Measurements from ENCODE around the gene SORCS2.

The SORCS2 gene

DNA sequence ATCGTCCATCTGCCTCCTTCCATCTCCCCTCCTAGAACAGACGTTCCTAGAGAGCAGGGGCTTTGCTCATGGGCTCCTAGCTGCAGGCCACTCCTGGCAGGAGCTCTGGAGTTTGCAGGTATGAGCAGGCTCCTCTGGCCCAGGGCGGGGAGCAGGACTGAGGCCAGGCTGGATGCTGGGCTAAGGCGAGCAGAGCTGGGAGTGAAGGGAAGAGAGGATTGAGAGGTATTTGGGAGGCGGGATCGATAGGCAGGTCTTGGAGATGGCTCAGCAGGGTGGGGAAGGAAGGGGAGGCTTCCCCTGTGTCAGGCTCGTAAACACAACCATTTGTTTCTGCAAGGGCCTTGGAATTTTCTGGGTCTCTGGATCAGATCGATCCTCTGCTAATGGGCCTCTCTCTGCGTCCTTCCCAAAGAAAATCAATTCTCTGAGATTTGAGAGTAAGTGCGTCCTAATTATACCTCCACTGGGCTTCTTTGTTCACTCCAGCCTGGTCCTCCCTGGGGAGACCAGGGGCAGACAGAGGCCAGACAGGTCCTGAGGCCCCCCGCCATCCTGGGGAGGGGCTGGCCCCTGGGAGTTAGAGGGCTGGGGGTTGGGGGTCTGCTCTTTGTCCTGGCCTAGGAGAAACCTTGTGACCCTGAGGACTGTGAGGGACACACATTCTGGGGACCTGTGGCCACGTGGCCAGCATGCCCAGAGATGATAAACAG, 337.2 kb downstream of the SORCS2 start:
- no peak for DNase-seq (ENCODE audit: low read depth in 2 of 2)

DNA sequence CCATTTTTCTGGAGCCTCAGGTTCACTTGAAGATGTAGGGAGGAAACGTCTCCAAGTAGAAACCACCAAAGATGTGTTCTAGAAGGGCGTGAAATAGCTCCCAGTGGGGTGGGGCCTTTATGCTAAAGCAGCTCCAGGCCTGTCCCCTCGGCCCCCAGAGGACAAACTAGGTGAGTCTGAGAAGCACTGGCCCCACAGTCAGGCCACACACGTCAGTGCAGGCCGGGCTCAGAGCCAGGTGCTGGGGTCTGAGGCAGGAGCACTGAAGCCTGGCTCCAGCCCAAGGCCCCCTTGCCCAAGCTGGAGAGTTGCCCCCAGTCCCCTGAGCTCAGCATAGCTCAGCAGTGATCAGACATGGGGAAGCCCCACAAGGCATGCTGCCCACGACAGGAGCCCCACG, 337.7 kb downstream of the SORCS2 start:
- no peak for DNase-seq (ENCODE audit: low read depth in 2 of 2)

DNA sequence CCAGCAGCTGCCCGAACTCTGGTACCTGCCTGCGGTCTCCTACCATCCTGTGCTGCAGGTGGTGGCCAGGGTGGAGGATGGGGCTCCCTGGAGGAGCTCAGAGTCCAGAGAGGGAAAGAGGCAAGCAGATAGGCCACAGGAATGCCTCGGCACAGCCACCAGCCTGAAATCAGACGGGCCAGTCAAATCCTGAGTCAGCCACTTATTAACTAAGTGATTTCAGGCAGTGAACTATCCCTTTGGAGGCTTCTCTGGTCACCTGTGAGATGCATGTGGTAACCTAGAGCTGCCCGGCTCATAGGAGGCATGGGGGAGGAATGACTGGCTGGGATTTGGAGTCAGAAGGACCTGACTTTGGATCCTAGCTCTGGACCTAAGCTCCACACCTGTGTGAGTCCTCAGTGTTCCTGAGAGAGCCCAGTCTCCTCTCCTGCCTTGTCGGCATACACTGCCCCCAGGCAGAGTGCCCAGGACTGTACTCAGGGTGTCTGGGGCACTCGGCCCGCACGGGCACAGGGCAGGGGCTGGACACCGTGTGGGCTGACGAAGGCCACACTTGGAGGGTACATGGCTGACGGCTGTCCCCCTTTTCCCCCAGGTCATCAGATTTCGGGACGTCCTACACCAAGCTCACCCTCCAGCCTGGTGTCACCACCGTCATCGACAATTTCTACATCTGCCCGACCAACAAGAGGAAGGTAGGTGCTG, 338.7 kb downstream of the SORCS2 start:
- no peak for DNase-seq (ENCODE audit: low read depth in 2 of 2)

GRCh38 chr4:7531640-7531994, 339.3 kb downstream of the SORCS2 start:
- DNase-seq (ENCODE audit: low read depth in 2 of 2): no peak

DNA sequence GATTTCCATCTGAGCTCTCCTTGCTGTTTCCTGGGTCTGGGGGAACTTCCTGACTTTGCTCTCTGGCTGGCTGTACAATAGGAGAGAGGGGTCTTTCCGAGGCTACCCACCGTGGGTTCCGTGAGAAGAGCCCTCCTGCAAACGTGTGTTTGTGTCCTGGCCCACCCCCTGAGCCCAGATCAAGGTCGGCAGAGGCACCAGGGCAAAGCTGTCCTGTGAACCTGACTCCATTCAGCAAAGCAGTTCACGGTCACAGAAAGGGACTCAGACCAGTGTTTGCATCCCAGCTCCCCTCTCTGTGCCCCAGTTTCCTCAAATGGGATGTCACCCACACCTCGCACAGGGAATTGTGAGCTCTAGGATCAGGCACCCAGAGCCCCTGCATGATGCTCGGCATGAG, 339.7 kb downstream of the SORCS2 start:
- no peak for DNase-seq (ENCODE audit: low read depth in 2 of 2)

GRCh38 chr4:7533267-7533666, 340.9 kb downstream of the SORCS2 start:
- DNase-seq (ENCODE audit: low read depth in 2 of 2): no peak

- no peak for DNase-seq (ENCODE audit: low read depth in 2 of 2)
These were observed 342.8 kb downstream of the SORCS2 start for GRCh38 chr4:7535094-7535493.

DNA sequence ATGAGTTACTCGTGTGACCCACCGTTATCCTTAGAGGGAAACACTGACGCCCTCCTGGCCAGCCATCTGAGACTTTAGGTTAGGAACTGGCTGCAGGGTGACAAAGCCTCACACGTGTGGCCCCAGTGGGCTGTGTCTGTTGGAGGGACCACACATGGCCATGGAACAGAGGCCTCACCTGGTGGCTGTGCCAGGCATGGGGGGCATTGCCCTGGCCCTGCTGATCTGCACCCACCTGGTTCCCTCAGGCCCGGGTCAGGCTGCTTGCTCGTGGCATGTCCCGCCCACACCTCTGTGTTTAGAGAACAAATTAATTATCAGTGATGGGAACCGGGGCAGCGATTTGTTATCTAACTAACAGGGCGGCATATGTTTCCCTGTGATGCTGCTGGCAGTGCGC, 343.3 kb downstream of the SORCS2 start:
- DNase-seq (ENCODE audit: low read depth in 2 of 2): no peak

DNA sequence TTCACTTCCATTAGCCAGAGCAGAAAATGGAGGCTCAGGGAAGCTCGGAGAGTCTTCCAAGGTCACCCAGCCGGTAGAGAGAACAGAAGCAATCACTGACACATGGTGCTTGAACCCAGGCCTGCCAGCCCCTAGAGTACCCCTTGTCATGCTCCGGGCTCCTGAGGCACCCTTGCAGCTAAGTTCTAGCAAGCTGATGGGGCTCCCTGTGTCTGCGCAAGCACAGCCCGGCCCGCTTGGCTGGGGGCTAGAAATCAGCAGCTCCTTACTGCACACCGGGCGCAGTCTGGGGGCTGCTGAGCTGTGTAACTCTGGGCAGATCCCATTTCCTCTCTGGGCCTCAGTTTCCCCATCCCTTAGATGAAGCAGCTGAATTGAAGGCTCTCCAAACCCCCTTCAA, 344.5 kb downstream of the SORCS2 start:
- DNase-seq (ENCODE audit: low read depth in 2 of 2): no peak

DNA sequence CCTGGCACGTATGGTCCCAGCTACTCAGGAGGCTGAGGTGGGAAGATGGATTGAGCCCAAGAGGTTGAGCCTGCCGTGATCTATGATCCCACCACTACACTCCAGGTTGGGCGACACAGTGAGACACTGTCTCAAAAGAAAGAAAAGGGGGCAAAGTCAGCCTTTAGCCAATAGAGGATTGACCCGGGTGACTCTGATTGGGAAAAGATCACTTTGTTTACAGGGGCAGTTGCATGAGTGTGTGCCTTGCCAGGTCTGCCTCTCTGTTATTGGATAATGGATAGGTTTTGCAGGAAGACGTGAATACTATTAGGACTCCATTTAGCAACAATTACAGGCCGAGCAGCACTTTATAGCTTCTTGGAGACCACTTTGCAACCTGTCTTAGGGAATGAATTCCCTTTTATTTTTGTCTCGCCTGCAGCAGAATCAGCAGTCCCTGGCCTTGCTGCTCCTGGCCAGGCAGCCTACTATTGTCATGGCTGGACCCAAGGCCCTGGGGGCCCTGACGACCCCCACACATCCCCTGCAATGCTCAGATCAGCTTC, 345.6 kb downstream of the SORCS2 start:
- no peak for DNase-seq (ENCODE audit: low read depth in 2 of 2)

DNA sequence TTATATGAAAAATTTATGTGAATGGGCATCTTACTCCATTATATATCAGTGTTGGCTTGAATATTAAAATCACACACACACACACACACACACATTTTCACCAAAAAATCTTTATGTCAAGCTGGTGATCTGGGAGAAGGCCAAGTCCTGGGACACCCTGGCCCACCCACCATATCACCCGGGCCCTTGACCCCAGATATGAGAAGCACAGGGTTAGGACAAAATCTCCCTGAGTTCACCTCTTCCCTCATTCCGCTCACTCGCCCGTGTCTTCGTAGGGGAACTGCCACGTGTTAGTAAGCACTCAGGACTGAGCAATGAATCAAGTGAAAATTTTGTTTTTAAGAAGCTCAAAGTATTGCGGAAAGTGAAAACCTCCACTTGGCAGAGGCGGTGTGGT, 346.2 kb downstream of the SORCS2 start:
- no peak for DNase-seq (ENCODE audit: low read depth in 2 of 2)

DNA sequence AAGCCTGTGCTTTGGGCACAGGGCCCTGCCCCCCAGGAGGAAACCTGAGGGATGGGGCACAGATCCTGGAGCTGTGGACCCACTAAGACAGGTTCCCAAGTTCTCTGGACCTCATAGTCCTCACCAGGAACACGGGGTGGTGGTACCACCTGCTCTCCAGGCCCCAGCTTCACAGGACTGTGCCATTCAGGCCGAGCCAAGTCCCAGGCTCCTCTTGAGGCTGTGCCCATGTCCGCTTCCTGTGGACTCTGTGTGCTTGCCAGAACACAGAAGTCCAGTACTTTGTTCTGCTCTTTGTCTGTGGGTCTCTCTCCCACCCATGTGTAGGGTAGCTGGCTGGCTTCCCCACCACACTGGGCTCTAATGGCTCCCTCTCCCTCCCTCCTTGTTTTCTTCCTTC, 346.8 kb downstream of the SORCS2 start:
- no peak for DNase-seq (ENCODE audit: low read depth in 2 of 2)

DNA sequence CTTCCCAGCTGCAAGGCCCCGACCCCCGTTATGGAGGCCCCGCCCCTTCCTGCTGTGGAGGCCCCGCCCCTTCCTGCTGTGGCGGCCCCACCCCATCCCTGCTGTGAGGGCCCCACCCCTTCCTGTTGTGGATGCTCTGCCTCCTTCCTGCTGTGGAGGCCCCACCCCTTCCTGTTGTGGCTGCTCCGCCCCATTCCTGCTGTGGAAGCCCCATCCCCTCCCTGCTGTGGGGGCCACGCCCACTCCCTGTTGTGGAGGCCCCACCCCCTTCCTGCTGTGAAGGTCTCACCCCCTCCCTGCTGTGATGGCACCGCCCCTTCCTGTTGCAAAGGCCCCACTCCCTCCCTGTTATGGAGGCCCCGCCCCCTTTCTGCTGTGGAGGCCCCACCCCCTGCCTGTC, 347.3 kb downstream of the SORCS2 start:
- DNase-seq (ENCODE audit: low read depth in 2 of 2): peak; percentile 16 to 27

GRCh38 chr4:7540206-7540605, 347.9 kb downstream of the SORCS2 start:
- no peak for DNase-seq (ENCODE audit: low read depth in 2 of 2)

DNA sequence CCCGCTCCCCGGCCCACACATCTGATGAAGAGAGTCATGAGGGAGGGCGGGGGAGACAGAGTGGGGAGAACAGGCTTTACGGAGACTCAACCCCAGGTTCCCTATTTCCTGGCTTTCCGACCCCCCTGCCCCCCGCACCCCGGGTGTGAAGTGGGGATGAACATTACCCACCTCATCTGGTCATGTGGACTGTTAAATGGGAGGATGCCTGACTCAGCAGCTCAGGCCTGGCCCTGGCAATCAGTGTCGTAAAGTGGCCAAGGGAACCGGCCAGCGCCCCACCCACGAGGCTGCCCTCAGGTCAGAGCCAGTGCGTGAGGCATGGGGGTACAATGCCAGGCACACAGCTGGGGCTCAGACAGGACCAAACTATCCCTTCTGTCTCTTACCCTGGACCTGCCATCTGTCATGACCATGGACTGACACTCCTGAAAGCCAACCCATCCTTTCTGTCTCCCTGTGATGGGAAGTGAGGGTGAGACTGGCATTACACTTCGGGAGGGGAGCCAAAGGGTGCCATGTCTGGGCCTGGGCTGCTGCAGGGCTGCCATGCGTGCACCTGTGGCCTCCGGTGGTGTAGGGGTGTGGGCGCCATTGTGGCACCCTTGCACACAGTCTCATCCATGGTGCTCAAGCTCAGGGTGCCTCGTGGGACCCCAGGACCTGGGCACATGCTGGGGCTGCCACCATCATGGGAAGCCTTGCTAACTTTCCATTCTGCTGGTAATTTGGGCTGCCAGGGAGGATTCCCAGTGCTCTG, 348.5 kb downstream of the SORCS2 start:
- DNase-seq (ENCODE audit: low read depth in 2 of 2): no peak

DNA sequence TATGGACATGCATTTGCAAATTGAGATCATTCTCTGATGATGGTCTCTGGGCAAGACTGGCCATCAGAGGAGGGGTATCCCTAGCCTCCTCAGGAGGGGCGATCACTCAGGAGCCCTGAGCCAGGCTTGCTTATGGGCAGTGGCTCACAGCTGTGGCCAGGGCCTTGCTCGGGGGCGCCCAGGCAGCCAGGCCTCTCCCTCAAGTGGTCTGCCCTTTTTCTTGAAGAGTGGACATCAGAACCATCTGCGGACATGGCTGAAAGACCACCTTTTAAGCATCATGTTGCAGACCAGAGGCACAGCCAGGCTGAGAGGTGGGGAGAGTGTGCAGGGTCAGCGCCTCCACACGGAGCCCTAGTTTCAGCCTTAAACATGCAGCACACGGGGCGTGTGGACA, 349.1 kb downstream of the SORCS2 start:
- DNase-seq (ENCODE audit: low read depth in 2 of 2): no peak

GRCh38 chr4:7542781-7543180, 350.4 kb downstream of the SORCS2 start:
- no peak for DNase-seq (ENCODE audit: low read depth in 2 of 2)

DNA sequence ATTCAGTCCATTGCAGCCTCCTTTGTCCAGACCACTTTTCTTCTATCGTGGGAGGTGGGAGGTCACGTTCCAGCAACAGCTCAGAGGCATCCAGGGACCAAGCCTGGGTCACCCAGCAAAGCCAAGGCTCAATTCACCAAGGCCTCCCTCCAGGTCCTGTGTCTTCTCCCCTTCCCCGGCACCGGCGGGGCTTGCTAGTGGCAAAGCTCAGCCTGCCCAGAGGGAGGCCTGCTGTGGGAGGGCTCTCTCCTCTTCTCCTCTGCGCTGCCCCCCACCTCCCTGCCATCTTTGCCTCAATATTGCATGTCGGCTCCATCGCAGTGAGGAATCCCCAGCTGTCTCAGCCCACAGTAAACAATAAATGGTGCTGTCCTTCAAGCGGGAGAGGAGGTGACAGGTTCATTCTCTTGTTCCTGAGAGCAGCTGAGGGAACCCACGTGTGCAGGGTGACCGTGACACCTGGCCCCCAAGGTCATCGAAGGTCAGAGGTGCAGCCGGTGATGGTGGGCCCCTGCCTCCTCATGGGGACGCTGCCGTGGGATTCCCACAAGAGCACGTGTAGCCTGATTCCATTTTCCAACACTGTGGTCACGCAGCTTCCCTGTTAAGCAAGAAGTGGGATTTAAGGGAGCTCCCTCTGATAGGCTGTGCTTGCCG, 353.9 kb downstream of the SORCS2 start:
- no peak for DNase-seq (ENCODE audit: low read depth in 2 of 2)

DNA sequence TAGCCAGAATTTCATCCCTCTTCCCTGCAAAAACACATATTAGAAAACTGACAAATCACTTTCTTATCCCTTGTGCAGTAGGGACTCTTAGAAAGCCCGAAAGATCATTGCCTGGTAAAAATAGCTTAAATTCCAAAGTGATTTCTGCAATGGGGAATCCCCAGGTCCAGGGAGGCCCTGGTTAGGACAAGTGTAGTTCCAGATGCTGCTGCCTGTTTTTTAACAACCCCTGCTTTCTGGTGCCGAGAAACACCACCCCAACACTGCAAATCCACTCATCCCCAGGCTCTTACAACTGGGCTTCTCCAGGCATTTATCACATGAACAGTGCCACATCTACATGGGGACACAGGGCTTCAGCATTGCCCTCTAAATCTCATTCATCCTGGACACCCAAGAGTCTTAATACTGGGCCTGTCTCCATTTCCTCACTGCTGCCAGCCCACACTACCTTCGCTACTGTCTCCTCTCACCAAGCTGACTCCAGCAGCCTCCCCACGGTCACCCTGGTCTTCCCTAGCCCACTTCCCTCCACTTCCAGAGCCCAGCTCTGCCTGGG, 354.6 kb downstream of the SORCS2 start:
- no peak for DNase-seq (ENCODE audit: low read depth in 2 of 2)

- no peak for DNase-seq (ENCODE audit: low read depth in 2 of 2)
These were observed 355.2 kb downstream of the SORCS2 start for GRCh38 chr4:7547368-7548040.

GRCh38 chr4:7549866-7550265, 357.5 kb downstream of the SORCS2 start:
- DNase-seq (ENCODE audit: low read depth in 2 of 2): no peak

Data from stimulated activated CD8-positive, alpha-beta memory T cell treated with anti-CD3 and anti-CD28 coated beads, Interleukin-2, amount 100 ng/mL, for 48 hours (primary cell).